Neural cell (in vitro differentiated cells): Measurements from ENCODE around the gene CFHR4. TPM values are rescaled to one million over a fixed set of nuclear protein-coding genes. Genes with fewer than 3 reads are reported as not detected.

Source experiments
- H2AFZ ChIP-seq: fragments of 200-600, 300-800 bp; sonication (generic), shearing (Covaris generic); 2 replicates; pipeline ENCODE4 v1.6.0; 2014; ENCODE audit warnings: low read depth, mild to moderate bottlenecking, antibody characterized with exemption, low read length, moderate library complexity
- H3F3A ChIP-seq: fragments of 200-600 bp; shearing (Covaris generic); 2 replicates; pipeline ENCODE4 v1.6.1; 2016; ENCODE audit warnings: mild to moderate bottlenecking, moderate library complexity, mixed read lengths, antibody characterized with exemption, low read length; ENCODE audit not compliant: insufficient read depth, poor library complexity, severe bottlenecking
- H3K27ac ChIP-seq: fragments of 200-600, 300-800 bp; sonication (generic), shearing (Covaris generic); 2 replicates; pipeline ENCODE4 v1.5.1; 2014; ENCODE audit warnings: mild to moderate bottlenecking, low read length, moderate library complexity
- H3K27me3 ChIP-seq: fragments of 300-800, 200-600 bp; sonication (generic), shearing (Covaris generic); 2 replicates; pipeline ENCODE4 v1.6.0; 2014; ENCODE audit warnings: mild to moderate bottlenecking, low read depth, low read length, moderate library complexity; ENCODE audit not compliant: insufficient read depth
- H3K36me3 ChIP-seq: fragments of 300-800, 200-600 bp; sonication (generic), shearing (Covaris generic); 2 replicates; pipeline ENCODE4 v1.5.1; 2014; ENCODE audit warnings: mild to moderate bottlenecking, antibody characterized with exemption, low read length, moderate library complexity; ENCODE audit not compliant: insufficient read depth
- H3K4me2 ChIP-seq: fragments of 300-800, 200-600 bp; sonication (generic), shearing (Covaris generic); 2 replicates; pipeline ENCODE4 v1.6.0; 2014; ENCODE audit warnings: mild to moderate bottlenecking, low read length
- H3K4me3 ChIP-seq: fragments of 300-800, 200-600 bp; sonication (generic), shearing (Covaris generic); 2 replicates; pipeline ENCODE4 v1.5.1; 2014; ENCODE audit warnings: mild to moderate bottlenecking, low read length, moderate library complexity
- H3K79me2 ChIP-seq: fragments of 200-600 bp; shearing (Covaris generic); replicated peaks from 2 replicates; pipeline ENCODE4 v1.6.0; 2014; ENCODE audit warnings: mild to moderate bottlenecking, low read length, moderate library complexity; ENCODE audit not compliant: insufficient read depth
- H3K9ac ChIP-seq: fragments of 300-800, 200-600 bp; sonication (generic), shearing (Covaris generic); 2 replicates; pipeline ENCODE4 v1.6.1; 2016; ENCODE audit warnings: mild to moderate bottlenecking, low read length, mixed read lengths
- H3K9me2 ChIP-seq: fragments of 200-600 bp; shearing (Covaris generic); 2 replicates; pipeline ENCODE4 v1.6.1; 2016; ENCODE audit warnings: mild to moderate bottlenecking, low read length, mixed read lengths; ENCODE audit not compliant: insufficient read depth
- H3K9me3 ChIP-seq: fragments of 200-600, 300-800 bp; sonication (generic), shearing (Covaris generic); 2 replicates; pipeline ENCODE4 v1.6.1; 2016; ENCODE audit warnings: mild to moderate bottlenecking, mixed run types, low read length, moderate library complexity, mixed read lengths
- H4K20me1 ChIP-seq: fragments of 200-600 bp; shearing (Covaris generic); 2 replicates; pipeline ENCODE4 v1.6.1; 2016; ENCODE audit warnings: mild to moderate bottlenecking, mixed run types; ENCODE audit not compliant: insufficient read depth
- EP300 ChIP-seq: fragments of 450-650 bp; conservative IDR thresholded peaks from 2 replicates; pipeline ENCODE4 v1.6.1; 2014; ENCODE audit warnings: antibody characterized with exemption, mild to moderate bottlenecking, moderate library complexity; ENCODE audit not compliant: poor library complexity, severe bottlenecking
- EZH2 ChIP-seq: fragments of 200-600, 300-800 bp; shearing (Covaris generic), sonication (generic); IDR thresholded peaks from 2 replicates; pipeline ENCODE4 v1.6.1; 2014; ENCODE audit warnings: antibody characterized with exemption, low read length, borderline replicate concordance, mild to moderate bottlenecking; ENCODE audit not compliant: insufficient read depth, poor library complexity, severe bottlenecking
- MXI1 ChIP-seq: fragments of 450-650 bp; conservative IDR thresholded peaks from 2 replicates; pipeline ENCODE4 v1.6.1; 2014; ENCODE audit warnings: antibody characterized with exemption, mild to moderate bottlenecking; ENCODE audit not compliant: poor library complexity, severe bottlenecking
- POLR2AphosphoS5 ChIP-seq: IDR thresholded peaks from 2 replicates; pipeline ENCODE4 v1.6.1; 2012
- RAD21 ChIP-seq: fragments of 450-650 bp; conservative IDR thresholded peaks from 2 replicates; pipeline ENCODE4 v1.6.1; 2014; ENCODE audit warnings: antibody characterized with exemption, mild to moderate bottlenecking, moderate library complexity
- SMC3 ChIP-seq: fragments of 450-650 bp; conservative IDR thresholded peaks from 2 replicates; pipeline ENCODE4 v1.6.1; 2014; ENCODE audit warnings: antibody characterized with exemption, mild to moderate bottlenecking, moderate library complexity; ENCODE audit not compliant: poor library complexity
- TAF1 ChIP-seq: IDR thresholded peaks from 2 replicates; pipeline ENCODE4 v1.6.1; 2012; ENCODE audit warnings: low read depth
- polyA plus RNA-seq: library from polyadenylated mRNA; depleted of rRNA; stranded (reverse); fragments of >200 nt; gene quantifications from 2 replicates; pipeline ENCODE4 v1.2.3, GENCODE V29; 2014
- TF ChIP-seq, protein P1 (sequence below): IDR thresholded peaks from 2 replicates; pipeline ENCODE4 v1.6.1; 2012; ENCODE audit warnings: borderline replicate concordance
- TF ChIP-seq, protein P2 (sequence below): fragments of 450-650 bp; IDR thresholded peaks from 2 replicates; pipeline ENCODE4 v1.5.1; 2014; ENCODE audit warnings: antibody characterized with exemption, mild to moderate bottlenecking, moderate library complexity; ENCODE audit not compliant: poor library complexity, severe bottlenecking

Gene CFHR4
- polyA plus RNA-seq, 1 donor from 2014 or later, result not detected

DNA sequence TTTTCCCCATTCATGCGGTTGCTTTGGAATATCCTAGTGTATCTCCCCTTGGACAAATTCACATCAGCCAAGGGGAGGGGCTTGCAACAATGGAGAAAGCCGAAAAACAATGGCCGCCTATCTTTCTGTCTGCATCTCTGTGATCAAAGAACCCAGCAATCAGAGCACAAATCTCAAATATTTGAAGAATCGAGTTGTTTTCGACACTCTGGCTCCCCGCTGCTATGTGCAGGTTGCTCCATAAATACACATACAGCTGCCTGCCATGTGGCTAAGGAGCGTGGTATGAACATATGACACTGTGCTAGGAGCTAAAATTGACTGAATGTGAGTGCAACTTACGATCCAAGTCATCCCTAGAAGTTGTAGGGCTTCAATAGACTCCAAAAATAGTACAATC lies 8.5 kb downstream of the CFHR4 start:
- Histone ChIP-seq H3K4me3 (no peak overlapping the region), H3K4me2 (no peak overlapping the region), H4K20me1 (no peaks in the 10 kb centered on the region), H3F3A (no peaks in the 10 kb centered on the region), H3K79me2 (no peaks in the 10 kb centered on the region), H3K36me3 (no peaks in the 10 kb centered on the region), H3K27me3 (no peaks in the 10 kb centered on the region), H3K9me2 (no peaks in the 10 kb centered on the region), H3K9ac (no peak overlapping the region), H2AFZ (no peak overlapping the region), H3K9me3 (no peaks in the 10 kb centered on the region), H3K27ac (no peak overlapping the region)
- TF ChIP-seq RAD21 (no peak), EZH2 (no peak), MXI1 (no peak), EP300 (no peak), POLR2AphosphoS5 (no peak), SMC3 (no peak), TAF1 (no peak)
- TF ChIP-seq, protein P1, sequence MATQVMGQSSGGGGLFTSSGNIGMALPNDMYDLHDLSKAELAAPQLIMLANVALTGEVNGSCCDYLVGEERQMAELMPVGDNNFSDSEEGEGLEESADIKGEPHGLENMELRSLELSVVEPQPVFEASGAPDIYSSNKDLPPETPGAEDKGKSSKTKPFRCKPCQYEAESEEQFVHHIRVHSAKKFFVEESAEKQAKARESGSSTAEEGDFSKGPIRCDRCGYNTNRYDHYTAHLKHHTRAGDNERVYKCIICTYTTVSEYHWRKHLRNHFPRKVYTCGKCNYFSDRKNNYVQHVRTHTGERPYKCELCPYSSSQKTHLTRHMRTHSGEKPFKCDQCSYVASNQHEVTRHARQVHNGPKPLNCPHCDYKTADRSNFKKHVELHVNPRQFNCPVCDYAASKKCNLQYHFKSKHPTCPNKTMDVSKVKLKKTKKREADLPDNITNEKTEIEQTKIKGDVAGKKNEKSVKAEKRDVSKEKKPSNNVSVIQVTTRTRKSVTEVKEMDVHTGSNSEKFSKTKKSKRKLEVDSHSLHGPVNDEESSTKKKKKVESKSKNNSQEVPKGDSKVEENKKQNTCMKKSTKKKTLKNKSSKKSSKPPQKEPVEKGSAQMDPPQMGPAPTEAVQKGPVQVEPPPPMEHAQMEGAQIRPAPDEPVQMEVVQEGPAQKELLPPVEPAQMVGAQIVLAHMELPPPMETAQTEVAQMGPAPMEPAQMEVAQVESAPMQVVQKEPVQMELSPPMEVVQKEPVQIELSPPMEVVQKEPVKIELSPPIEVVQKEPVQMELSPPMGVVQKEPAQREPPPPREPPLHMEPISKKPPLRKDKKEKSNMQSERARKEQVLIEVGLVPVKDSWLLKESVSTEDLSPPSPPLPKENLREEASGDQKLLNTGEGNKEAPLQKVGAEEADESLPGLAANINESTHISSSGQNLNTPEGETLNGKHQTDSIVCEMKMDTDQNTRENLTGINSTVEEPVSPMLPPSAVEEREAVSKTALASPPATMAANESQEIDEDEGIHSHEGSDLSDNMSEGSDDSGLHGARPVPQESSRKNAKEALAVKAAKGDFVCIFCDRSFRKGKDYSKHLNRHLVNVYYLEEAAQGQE, result no peak
- TF ChIP-seq, protein P2, sequence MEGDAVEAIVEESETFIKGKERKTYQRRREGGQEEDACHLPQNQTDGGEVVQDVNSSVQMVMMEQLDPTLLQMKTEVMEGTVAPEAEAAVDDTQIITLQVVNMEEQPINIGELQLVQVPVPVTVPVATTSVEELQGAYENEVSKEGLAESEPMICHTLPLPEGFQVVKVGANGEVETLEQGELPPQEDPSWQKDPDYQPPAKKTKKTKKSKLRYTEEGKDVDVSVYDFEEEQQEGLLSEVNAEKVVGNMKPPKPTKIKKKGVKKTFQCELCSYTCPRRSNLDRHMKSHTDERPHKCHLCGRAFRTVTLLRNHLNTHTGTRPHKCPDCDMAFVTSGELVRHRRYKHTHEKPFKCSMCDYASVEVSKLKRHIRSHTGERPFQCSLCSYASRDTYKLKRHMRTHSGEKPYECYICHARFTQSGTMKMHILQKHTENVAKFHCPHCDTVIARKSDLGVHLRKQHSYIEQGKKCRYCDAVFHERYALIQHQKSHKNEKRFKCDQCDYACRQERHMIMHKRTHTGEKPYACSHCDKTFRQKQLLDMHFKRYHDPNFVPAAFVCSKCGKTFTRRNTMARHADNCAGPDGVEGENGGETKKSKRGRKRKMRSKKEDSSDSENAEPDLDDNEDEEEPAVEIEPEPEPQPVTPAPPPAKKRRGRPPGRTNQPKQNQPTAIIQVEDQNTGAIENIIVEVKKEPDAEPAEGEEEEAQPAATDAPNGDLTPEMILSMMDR, result no peak

DNA sequence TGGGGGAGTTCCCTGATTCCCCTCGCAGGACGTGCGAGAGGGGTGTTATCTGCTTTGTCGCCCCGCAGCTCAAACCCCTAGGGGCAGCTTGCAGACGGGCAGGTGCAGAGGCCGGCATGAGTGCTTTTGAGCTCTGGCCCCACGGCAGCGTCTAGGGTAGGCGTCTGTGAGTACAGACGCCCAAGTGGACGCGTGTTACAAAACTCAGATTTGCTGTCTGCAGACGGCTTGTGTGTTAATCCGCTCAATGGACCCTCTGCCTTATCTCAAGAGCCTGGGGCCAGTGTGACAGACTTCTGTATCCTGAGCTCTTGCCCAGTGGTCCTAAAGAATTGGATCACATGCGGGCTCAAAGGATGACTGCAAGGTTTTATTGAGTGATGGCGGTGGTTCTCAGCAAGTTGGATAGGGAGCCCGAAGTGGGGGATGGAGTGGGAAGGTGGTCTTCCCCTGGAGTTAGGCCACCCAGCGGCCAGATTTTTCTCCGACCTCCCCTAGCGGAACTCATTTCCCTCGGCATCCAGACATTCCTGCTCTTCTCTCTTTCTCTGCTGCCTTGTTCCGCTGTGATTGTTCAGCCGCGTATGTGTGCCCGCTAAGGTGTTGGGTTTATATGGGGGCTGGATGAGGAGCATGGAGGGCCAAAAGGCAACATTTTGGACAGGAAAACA lies 9.4 kb downstream of the CFHR4 start:
- Histone ChIP-seq H3K4me2 (no peak overlapping the region), H3K4me3 (no peak overlapping the region), H3K36me3 (no peaks in the 10 kb centered on the region)

More for the DNA sequence above, 9.4 kb downstream of the CFHR4 start:
- H3K79me2 ChIP-seq, result no peaks in the 10 kb centered on the region
- H3K9me3 ChIP-seq, result no peaks in the 10 kb centered on the region
- TF ChIP-seq MXI1 (no peak), SMC3 (no peak), POLR2AphosphoS5 (no peak), TAF1 (no peak), EZH2 (no peak), RAD21 (no peak), EP300 (no peak)
- TF ChIP-seq, protein P1, result no peak
- TF ChIP-seq, protein P2, result no peak
- H3K9ac ChIP-seq, result no peak overlapping the region
- no peak overlapping the region for H3K27ac ChIP-seq
- no peaks in the 10 kb centered on the region for H4K20me1 ChIP-seq
- no peaks in the 10 kb centered on the region for H3K27me3 ChIP-seq
- no peaks in the 10 kb centered on the region for H3K9me2 ChIP-seq
- no peak overlapping the region for H2AFZ ChIP-seq
- no peaks in the 10 kb centered on the region for H3F3A ChIP-seq
